ENCODE data around the gene BCL2.

BCL2 gene

GRCh38 chr18:63154350-63155152 lies 165.0 kb downstream of the BCL2 start:
- no peak for DNase-seq

- DNase-seq: no peak
These were observed 166.8 kb downstream of the BCL2 start for GRCh38 chr18:63152791-63153190.

DNA sequence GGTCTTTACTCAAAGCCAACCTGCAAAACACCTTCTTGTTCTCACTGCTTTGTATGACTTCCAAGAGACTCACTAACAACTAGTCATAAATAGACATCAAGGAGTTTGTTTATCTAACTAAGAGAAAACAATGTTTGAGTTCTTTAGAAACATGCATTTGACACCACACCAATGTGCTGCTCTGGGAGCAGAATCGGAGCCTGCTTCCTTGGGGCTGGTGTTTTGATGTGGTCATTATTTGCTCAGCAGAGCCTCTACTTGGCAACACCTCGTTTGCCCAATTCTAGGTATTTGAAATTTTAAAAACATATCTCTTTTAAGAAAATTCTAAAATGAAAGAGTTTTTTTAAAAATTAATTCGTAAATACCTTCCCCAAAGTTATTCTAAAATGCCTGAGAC lies 167.5 kb downstream of the BCL2 start:
- no peak for DNase-seq

DNA sequence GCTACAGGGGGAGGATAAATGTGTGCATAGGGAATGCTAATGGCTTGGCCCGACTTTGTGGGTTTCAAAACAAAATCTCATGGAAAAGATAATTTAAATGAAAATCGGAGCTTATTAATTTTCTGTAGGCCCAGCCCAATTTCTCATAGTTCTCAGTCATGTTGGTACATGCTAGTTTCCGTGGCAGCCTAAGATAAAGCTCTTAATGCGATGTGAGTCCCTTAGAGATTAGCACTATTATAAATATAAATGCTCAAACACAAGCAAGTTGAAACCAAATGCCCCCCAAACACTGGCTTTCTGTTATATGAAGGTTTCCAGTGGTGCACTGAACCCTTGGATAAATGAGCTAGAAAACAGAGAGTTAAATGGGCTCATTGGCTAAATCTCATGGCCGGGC lies 168.0 kb downstream of the BCL2 start:
- no peak for DNase-seq

DNA sequence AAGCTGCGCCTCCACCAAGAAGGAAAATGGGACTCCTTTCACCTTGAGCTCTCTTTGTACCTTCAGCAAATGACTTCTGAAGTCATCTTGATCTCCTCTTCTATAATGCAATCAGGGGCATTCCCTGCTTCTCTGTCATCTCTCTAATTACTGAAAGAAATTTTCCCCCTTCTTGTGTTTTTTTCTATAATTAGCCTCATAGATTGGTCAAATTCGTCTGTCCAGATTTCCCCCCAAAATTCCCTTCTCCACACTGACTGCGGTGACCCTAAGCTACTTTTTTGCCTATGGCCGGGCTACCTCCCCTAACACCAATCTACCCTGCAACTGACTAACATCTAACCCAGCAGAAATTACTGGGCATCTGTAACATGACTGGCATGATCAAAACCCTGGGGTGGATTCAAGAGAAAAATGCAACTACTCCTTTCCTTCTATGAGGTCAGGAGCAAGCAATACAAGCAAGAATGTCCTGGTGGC lies 168.6 kb downstream of the BCL2 start:
- DNase-seq: no peak

DNA sequence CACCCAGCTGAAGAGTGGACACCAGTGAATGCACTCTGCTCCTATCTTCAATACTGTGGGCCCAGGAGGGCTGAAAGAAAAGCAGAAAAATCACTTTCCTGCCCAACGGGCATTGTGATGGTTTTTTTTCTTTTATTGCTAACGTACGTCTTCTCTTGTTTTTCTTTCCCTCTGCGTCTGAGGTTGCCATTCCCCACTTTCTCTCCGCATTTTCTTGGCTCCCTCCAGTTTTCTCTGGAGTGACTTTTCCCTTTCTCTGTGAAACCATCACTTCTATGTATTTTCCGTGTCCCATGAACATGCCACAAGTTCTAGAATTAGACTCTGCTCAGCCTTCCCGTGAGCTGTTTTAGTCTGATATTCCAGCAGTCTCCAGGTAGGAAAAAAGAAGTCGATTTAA lies 169.2 kb downstream of the BCL2 start:
- DNase-seq: no peak

DNA sequence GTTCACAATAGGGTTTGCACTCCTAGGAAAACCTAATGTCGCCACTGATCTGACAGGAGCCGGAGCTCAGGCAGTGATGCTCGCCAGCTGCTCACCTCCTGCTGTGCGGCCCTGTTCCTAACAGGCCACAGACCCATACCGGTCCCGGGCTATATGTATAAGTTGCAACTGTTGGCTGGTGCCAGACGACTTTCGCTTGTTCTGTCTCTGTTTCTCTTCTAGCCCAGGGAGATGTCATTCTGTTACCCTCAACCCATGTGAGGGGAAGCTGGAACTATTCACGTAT lies 170.3 kb downstream of the BCL2 start:
- DNase-seq: no peak

GRCh38 chr18:63148449-63149301 lies 170.9 kb downstream of the BCL2 start:
- no peak for DNase-seq

DNA sequence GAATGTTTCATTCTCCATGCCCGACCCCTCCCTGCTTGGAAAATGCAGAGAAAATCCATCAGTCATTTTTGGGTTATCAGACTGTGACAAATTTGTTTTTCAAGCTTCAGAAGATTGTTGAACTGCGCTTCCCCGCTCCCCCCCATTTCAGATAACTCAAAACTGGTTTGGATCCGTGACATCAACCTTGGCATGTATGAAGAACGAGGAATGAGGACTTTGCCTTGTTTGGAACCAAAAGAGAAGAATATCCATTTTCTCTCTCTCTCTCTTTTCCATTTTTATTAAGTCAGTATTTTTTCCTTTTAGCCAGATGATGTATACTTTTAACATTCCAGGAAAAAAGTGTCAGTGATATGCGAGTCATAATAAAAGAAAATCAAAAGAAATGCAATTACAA lies 171.6 kb downstream of the BCL2 start:
- no peak for DNase-seq

GRCh38 chr18:63146828-63147409 lies 172.7 kb downstream of the BCL2 start:
- no peak for DNase-seq

GRCh38 chr18:63145851-63146555 lies 173.6 kb downstream of the BCL2 start:
- DNase-seq: no peak

- no peak for DNase-seq
These were observed 174.3 kb downstream of the BCL2 start for GRCh38 chr18:63145166-63145850.

DNA sequence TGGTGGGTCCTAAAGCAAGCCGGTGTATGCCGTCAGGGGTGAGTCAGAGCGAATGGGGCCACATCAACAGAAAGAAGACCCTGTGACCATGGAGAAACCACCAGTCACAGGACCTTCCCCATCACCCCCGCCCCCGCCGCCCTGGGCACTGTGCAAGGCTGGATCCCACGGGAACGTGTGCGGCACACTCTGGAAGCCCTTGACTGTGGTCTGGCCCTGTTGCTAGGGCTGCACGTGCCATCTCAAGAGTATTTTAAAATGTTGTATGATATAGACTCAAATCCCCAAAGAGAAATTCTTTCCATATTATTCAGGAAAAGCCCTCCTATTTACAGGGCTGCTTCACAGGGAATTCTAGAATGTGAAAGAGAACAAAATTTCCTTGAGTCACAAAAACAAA lies 174.8 kb downstream of the BCL2 start:
- no peak for DNase-seq

- no peak for DNase-seq
These were observed 176.2 kb downstream of the BCL2 start for GRCh38 chr18:63143330-63143771.

GRCh38 chr18:63142594-63143225 lies 176.9 kb downstream of the BCL2 start:
- no peak for DNase-seq

- no peak for DNase-seq
These were observed 177.8 kb downstream of the BCL2 start for GRCh38 chr18:63141778-63142176.

- no peak for DNase-seq
These were observed 178.4 kb downstream of the BCL2 start for GRCh38 chr18:63140997-63141777.

GRCh38 chr18:63140038-63140450 lies 179.5 kb downstream of the BCL2 start:
- no peak for DNase-seq

DNA sequence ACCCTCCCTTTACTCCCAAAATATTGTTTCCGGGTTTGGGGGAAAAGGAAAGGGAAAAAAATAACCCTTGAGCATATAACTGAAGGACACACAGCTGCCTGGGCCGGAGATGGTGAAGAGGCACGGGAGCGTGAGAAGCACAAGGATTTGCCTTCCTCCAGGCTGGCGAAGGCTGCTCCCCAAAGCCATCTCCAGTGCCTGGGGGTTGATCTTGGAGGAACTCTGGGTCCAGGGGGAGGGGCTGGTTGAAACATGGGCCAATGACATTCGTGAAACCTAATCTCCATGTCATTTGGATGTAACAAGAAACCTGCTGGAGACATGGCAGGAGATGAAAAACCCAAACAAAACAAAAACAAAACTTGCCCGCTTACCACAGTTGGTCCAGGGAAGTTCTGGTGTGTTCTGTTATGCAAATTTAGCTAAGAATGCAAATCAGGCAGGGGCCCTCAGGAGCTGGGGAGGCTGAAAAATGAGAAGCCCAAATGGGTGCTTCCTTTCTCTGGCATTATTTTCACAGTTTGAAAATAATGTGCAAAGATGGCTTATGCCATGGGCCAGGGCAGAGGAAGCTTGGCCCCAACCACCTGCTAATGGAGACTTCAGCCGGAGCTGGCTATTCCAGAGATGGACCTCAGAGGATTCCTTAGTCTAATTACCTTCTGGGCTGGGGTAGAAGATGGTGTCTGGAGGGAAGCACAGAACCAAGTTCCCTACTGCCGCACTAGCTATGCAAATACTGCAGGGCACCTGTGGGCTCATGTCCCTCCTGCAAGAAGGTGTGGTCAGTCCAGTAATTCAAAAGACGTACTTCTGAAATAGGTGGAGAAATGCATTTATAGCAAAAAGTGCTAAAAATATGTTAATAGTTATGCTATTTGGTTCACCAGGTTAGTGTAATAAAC lies 180.9 kb downstream of the BCL2 start:
- DNase-seq: no peak

DNA sequence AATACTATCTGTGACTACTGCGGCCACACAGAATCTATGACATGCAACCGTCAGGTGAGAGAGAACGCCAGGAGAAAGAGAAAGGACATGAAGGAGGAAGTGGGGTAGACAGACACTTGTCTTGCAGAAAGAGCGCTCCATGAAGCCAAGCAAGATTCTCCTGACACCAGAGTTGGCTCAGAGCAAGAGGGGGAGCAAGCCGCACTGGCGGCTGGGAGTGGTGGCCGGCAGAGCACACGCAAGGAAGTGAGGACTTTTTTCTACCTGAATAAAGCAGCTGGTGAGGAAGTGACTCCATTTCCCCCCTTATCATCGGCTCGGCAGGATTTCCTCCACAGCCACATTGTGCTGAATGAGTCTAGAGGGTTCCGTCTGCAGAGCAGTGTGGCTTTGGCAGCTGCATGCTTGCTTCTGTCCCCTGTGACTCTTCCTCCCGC lies 181.6 kb downstream of the BCL2 start:
- no peak for DNase-seq

Measured in NCI-H1436 treated with DMSO at 0.1 percent for 48 hours (cell line).